Liver (tissue), 9 donors: Measurements from ENCODE around the gene RGS21. TPM values are rescaled to one million over a fixed set of nuclear protein-coding genes. Genes with fewer than 3 reads are reported as not detected.

Experiments used
- DNase-seq: peaks from one replicate; pipeline ENCODE4 v3.0.0-alpha.2; 2017; ENCODE audit warnings: low spot score
- H3K27ac ChIP-seq, 2 donors: one replicate each; pipeline ENCODE4 v1.7.0; 2013; ENCODE audit warnings: inconsistent platforms in 2 of 2, low read length in 2 of 2, control low read depth in 1 of 2, low read depth in 1 of 2, mild to moderate bottlenecking in 1 of 2
- H3K27me3 ChIP-seq, 4 donors: one replicate each; pipeline versions ENCODE4 v1.6.1 to v1.7.0; 2013; ENCODE audit warnings: low read length in 3 of 4, inconsistent platforms in 1 of 4, mild to moderate bottlenecking in 1 of 4, moderate library complexity in 1 of 4; ENCODE audit not compliant: control insufficient read depth in 4 of 4, insufficient read depth in 4 of 4
- H3K36me3 ChIP-seq, 4 donors: one replicate each; pipeline versions ENCODE4 v1.6.1 to v1.7.0; 2013; ENCODE audit warnings: low read length in 3 of 4, mild to moderate bottlenecking in 3 of 4, low read depth in 1 of 4, moderate library complexity in 1 of 4; ENCODE audit not compliant: control insufficient read depth in 4 of 4, insufficient read depth in 3 of 4
- H3K4me1 ChIP-seq, 4 donors: one replicate each; pipeline versions ENCODE4 v1.6.1 to v1.7.0; 2013; ENCODE audit warnings: low read length in 3 of 4, mild to moderate bottlenecking in 3 of 4, moderate library complexity in 1 of 4; ENCODE audit not compliant: control insufficient read depth in 4 of 4, insufficient read depth in 4 of 4
- H3K4me3 ChIP-seq, 3 donors: one replicate each; pipeline versions ENCODE4 v1.6.1 to v1.7.0; 2013; ENCODE audit warnings: low read length in 3 of 3, control low read depth in 1 of 3, low read depth in 1 of 3, mild to moderate bottlenecking in 1 of 3
- H3K9ac ChIP-seq, 2 donors: one replicate each; pipeline ENCODE4 v1.7.0; 2013; ENCODE audit warnings: low read length in 2 of 2, mild to moderate bottlenecking in 2 of 2, moderate library complexity in 2 of 2, control low read depth in 1 of 2, low read depth in 1 of 2
- H3K9me3 ChIP-seq, 4 donors: one replicate each; pipeline versions ENCODE4 v1.6.1 to v1.7.0; 2013; ENCODE audit warnings: low read length in 3 of 4; ENCODE audit not compliant: control insufficient read depth in 4 of 4
- EGR1 ChIP-seq, 2 donors: IDR thresholded peaks; 2 replicates each; pipeline ENCODE4 v1.6.1; 2016 to 2018; ENCODE audit warnings: antibody characterized with exemption in 2 of 2, low read depth in 2 of 2
- FOXA1 ChIP-seq: IDR thresholded peaks from 2 replicates; pipeline ENCODE4 v1.6.1; 2016; ENCODE audit warnings: antibody characterized with exemption
- FOXA2 ChIP-seq: IDR thresholded peaks from 2 replicates; pipeline ENCODE4 v1.6.1; 2016; ENCODE audit warnings: antibody characterized with exemption
- GABPA ChIP-seq, 2 donors: IDR thresholded peaks in 1 of 2; conservative IDR thresholded peaks in 1 of 2; 2 replicates each; pipeline ENCODE4 v1.6.1; 2016; ENCODE audit warnings: antibody characterized with exemption in 2 of 2, mild to moderate bottlenecking in 1 of 2, moderate library complexity in 1 of 2
- HNF4A ChIP-seq, 2 donors: conservative IDR thresholded peaks; 2 replicates each; pipeline ENCODE4 v1.6.1; 2016; ENCODE audit warnings: antibody characterized with exemption in 2 of 2, mild to moderate bottlenecking in 2 of 2
- HNF4G ChIP-seq: IDR thresholded peaks from 2 replicates; pipeline ENCODE4 v1.6.1; 2016; ENCODE audit warnings: antibody characterized with exemption
- RAD21 ChIP-seq, 2 donors: IDR thresholded peaks; 2 replicates each; pipeline ENCODE4 v1.6.1; 2016; ENCODE audit warnings: antibody characterized with exemption in 2 of 2, mild to moderate bottlenecking in 2 of 2
- REST ChIP-seq: IDR thresholded peaks from 2 replicates; pipeline ENCODE4 v1.6.1; 2016; ENCODE audit warnings: antibody characterized with exemption, mild to moderate bottlenecking
- RXRA ChIP-seq, 2 donors: IDR thresholded peaks; 2 replicates each; pipeline ENCODE4 v1.6.1; 2017 to 2018; ENCODE audit warnings: antibody characterized with exemption in 2 of 2, mild to moderate bottlenecking in 1 of 2
- TAF1 ChIP-seq: conservative IDR thresholded peaks from 2 replicates; pipeline ENCODE4 v1.6.1; 2016; ENCODE audit warnings: antibody characterized with exemption, mild to moderate bottlenecking
- WGBS: extraction: QIAGEN DNeasy Blood & Tissue Kit; methylation state at CpG from one replicate; pipeline ENCODE4 v1.1.7; 2013; 5-methylcytosine and 5-hydroxymethylcytosine counted together
- polyA plus RNA-seq, 2 donors: library from polyadenylated mRNA; stranded (reverse) in 1 of 2; unstranded in 1 of 2; fragments of 200-250 nt in 1 of 2; fragments of >200 nt in 1 of 2; fragmentation: Nextera tagmentation in 1 of 2; extraction: Ambion mirVana in 1 of 2; gene quantifications; one replicate each; pipeline versions ENCODE4 v1.2.1 to v1.2.3, GENCODE V29; 2013 to 2015
- total RNA-seq, 2 donors: library from RNA; depleted of rRNA; stranded (reverse); fragments of >200 nt; gene quantifications; one replicate each; pipeline ENCODE4 v1.2.3, GENCODE V29; 2014
- TF ChIP-seq, protein P1 (sequence below): IDR thresholded peaks from 2 replicates; pipeline ENCODE4 v1.6.1; 2016; ENCODE audit warnings: antibody characterized with exemption
- TF ChIP-seq, protein P2 (sequence below): IDR thresholded peaks from 2 replicates; pipeline ENCODE4 v1.6.1; 2016; ENCODE audit warnings: antibody characterized with exemption
- donor health status: healthy.
- donor health status: healthy.
- donor health status: healthy.
- donor health status: healthy.
- donor health status: healthy.

Gene RGS21
- total and polyA plus RNA-seq, 4 donors, result not detected

DNA sequence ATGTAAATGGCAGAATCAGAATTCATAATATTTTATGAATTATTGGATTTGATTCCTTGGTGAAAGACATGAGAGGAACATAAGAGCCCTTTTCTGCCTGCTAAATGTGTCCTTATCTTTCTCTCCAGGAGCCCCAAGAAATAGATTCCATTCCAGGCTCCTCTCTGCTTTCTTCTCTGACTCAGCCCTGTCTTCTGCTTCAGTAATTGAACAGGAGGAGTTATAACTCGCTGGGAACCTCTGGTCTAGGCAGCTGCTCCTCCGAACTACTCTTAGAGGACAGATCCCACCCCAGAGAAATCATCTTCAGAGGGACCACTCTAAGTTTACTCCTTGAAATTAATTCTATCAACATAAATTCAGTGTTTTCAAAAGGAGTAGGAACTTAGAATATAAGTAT lies 78.4 kb downstream of the RGS21 start:
- Histone ChIP-seq H3K4me3 (no peak overlapping the region), H3K36me3 (no peaks in the 10 kb centered on the region), H3K27ac (no peak overlapping the region), H3K4me1 (no peaks in the 10 kb centered on the region), H3K27me3 (no peaks in the 10 kb centered on the region), H3K9ac (no peak overlapping the region), H3K9me3 (no peaks in the 10 kb centered on the region)
- no peak for TF ChIP-seq FOXA2
- no peak for TF ChIP-seq RXRA (IDR thresholded peaks at IDR 0.05)
- no peak for TF ChIP-seq FOXA1
- TF ChIP-seq RAD21 (IDR thresholded peaks at IDR 0.05), result no peak
- TF ChIP-seq, protein P1, sequence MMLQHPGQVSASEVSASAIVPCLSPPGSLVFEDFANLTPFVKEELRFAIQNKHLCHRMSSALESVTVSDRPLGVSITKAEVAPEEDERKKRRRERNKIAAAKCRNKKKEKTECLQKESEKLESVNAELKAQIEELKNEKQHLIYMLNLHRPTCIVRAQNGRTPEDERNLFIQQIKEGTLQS, result no peak
- no peak for TF ChIP-seq HNF4A (conservative IDR thresholded peaks at IDR 0.05)
- no peak for DNase-seq
- WGBS, result 56% methylated on average over 2 of the region's 2 CpGs

DNA sequence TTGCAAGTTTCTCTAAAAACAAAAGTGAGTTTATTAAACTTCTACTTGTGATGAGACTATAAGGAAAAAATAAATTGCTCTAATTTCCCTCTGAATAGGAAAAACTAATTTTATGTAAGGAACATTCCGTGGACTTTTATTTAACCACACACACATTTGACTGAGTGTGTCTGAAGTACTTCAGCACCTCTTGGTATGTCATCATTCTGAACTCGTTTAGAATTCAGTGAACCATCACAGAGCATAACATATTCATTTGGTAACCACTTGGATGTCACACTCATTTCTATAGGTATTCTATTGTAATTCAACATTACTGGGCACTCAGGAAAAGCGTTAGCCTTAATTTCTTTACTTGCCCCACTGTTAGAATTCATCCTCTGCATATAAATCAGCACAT lies 79.1 kb downstream of the RGS21 start:
- H3K27ac ChIP-seq, result no peak overlapping the region
- H3K36me3 ChIP-seq, result no peaks in the 10 kb centered on the region
- DNase-seq, result no peak
- H3K4me1 ChIP-seq, result no peaks in the 10 kb centered on the region
- 63% methylated on average over 3 of the region's 3 CpGs for WGBS
- no peaks in the 10 kb centered on the region for H3K27me3 ChIP-seq
- TF ChIP-seq FOXA1, result no peak
- TF ChIP-seq GABPA (IDR thresholded peaks at IDR 0.05 in 1 of 2, conservative IDR thresholded peaks at IDR 0.05 in 1 of 2), result no peak
- TF ChIP-seq, protein P1, result no peak
- TF ChIP-seq HNF4G, result no peak
- no peak for TF ChIP-seq TAF1
- TF ChIP-seq EGR1 (IDR thresholded peaks at IDR 0.05; ENCODE audit: low read depth in 2 of 2), result no peak
- TF ChIP-seq, protein P2, sequence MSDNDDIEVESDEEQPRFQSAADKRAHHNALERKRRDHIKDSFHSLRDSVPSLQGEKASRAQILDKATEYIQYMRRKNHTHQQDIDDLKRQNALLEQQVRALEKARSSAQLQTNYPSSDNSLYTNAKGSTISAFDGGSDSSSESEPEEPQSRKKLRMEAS, result no peak
- no peaks in the 10 kb centered on the region for H3K9me3 ChIP-seq
- no peak overlapping the region for H3K4me3 ChIP-seq
- H3K9ac ChIP-seq, result no peak overlapping the region

DNA sequence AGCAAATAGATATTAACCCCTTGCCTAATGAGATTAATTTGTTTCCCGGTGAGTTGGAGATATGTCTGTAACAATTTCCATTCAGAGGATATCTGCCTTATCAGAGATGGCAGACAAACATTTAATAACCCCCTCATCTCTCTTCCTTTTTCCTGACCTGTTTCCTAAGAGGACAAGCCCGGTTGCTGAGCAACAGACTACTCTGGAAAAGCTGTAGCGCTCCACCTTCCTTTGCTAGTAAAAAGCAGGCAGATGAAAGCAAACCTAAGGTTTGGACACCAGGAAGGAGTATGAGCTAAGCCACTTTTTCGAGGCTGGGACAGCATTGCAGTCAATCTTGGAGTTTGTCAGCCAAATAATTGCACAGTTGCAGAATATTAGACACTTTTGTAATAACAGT lies 82.4 kb downstream of the RGS21 start:
- no peak for DNase-seq
- 36% methylated on average over 4 of the region's 4 CpGs for WGBS

More for the DNA sequence above, 82.4 kb downstream of the RGS21 start:
- no peak overlapping the region for H3K4me3 ChIP-seq
- H3K27me3 ChIP-seq, result peaks cover 0 to 3% (median 0%) of the 10 kb centered on the region in 4 donors
- H3K9me3 ChIP-seq, result no peaks in the 10 kb centered on the region
- H3K9ac ChIP-seq, result no peak overlapping the region
- H3K36me3 ChIP-seq, result no peaks in the 10 kb centered on the region
- no peak overlapping the region for H3K27ac ChIP-seq
- H3K4me1 ChIP-seq, result no peaks in the 10 kb centered on the region
- TF ChIP-seq FOXA1 (no peak), EGR1 (IDR thresholded peaks at IDR 0.05; ENCODE audit: low read depth in 2 of 2) (no peak), REST (no peak), RAD21 (IDR thresholded peaks at IDR 0.05) (no peak), FOXA2 (no peak)
